ENCODE results near the gene TMEM178B.

GRCh38 chr7:141322383-141322782 lies 248.5 kb downstream of the TMEM178B start:
- TF ChIP-seq YY1 (IDR thresholded peaks at IDR 0.05; ENCODE audit: insufficient read depth, insufficient read length): no peak
- no peak for TF ChIP-seq ZNF274 (IDR thresholded peaks at IDR 0.05; ENCODE audit: low read depth, low read length)

Data from NT2/D1 (cell line).